HEK293T (cell line): Measurements from ENCODE around the gene TCF20.

Source experiments
- CTCF ChIA-PET: fragments of 350-600 bp; formaldehyde crosslinking; extraction: SDS; loops from one replicate; lab custom pipeline; 2021; ENCODE audit warnings: antibody characterized with exemption, inconsistent platforms; lab: Yijun Ruan, JAX
- POLR2A ChIA-PET: fragments of 350-600 bp; formaldehyde crosslinking; extraction: SDS; loops from one replicate; lab custom pipeline; 2020; ENCODE audit warnings: antibody characterized with exemption, inconsistent platforms; lab: Yijun Ruan, JAX
- DNase-seq: peaks from one replicate; pipeline ENCODE4 v3.0.0; 2012; ENCODE audit warnings: mixed read lengths; ENCODE audit errors: extremely low spot score
- ARNT ChIP-seq: fragments of 450-650 bp; IDR thresholded peaks from 2 replicates; pipeline ENCODE4 v1.6.1; 2017; ENCODE audit warnings: mild to moderate bottlenecking
- BHLHE40 ChIP-seq: fragments of 450-650 bp; IDR thresholded peaks from 2 replicates; pipeline ENCODE4 v1.6.1; 2016; ENCODE audit warnings: mild to moderate bottlenecking, moderate library complexity, borderline replicate concordance
- CTBP1 ChIP-seq: fragments of 450-650 bp; IDR thresholded peaks from 2 replicates; pipeline ENCODE4 v1.6.1; 2016; ENCODE audit warnings: borderline replicate concordance
- ELF4 ChIP-seq: fragments of 450-650 bp; IDR thresholded peaks from 2 replicates; pipeline ENCODE4 v1.6.1; 2017; ENCODE audit warnings: antibody characterized with exemption
- FOXA1 ChIP-seq: fragments of 450-650 bp; IDR thresholded peaks from 2 replicates; pipeline ENCODE4 v1.6.1; 2016; ENCODE audit warnings: mild to moderate bottlenecking
- FOXK2 ChIP-seq: fragments of 450-650 bp; IDR thresholded peaks from 2 replicates; pipeline ENCODE4 v1.6.1; 2016; ENCODE audit warnings: mild to moderate bottlenecking
- FOXM1 ChIP-seq: fragments of 450-650 bp; IDR thresholded peaks from 2 replicates; pipeline ENCODE4 v1.6.1; 2017; ENCODE audit warnings: mild to moderate bottlenecking, borderline replicate concordance
- HDGF ChIP-seq: fragments of 450-650 bp; IDR thresholded peaks from 2 replicates; pipeline ENCODE4 v1.6.1; 2017; ENCODE audit warnings: antibody characterized with exemption, borderline replicate concordance
- L3MBTL2 ChIP-seq: fragments of 450-650 bp; conservative IDR thresholded peaks from 2 replicates; pipeline ENCODE4 v1.6.1; 2016; ENCODE audit warnings: mild to moderate bottlenecking
- LEF1 ChIP-seq: fragments of 450-650 bp; IDR thresholded peaks from 2 replicates; pipeline ENCODE4 v1.6.1; 2017; ENCODE audit warnings: mild to moderate bottlenecking, borderline replicate concordance
- NFRKB ChIP-seq: fragments of 450-650 bp; IDR thresholded peaks from 2 replicates; pipeline ENCODE4 v1.6.1; 2016; ENCODE audit warnings: mild to moderate bottlenecking, moderate library complexity
- SP1 ChIP-seq: fragments of 450-650 bp; IDR thresholded peaks from 2 replicates; pipeline ENCODE4 v1.6.1; 2017
- SUZ12 ChIP-seq: fragments of 450-650 bp; IDR thresholded peaks from 2 replicates; pipeline ENCODE4 v1.6.1; 2016; ENCODE audit warnings: mild to moderate bottlenecking
- TARDBP ChIP-seq: fragments of 450-650 bp; IDR thresholded peaks from 2 replicates; pipeline ENCODE4 v1.6.1; 2016
- ZNF384 ChIP-seq: fragments of 450-650 bp; IDR thresholded peaks from 2 replicates; pipeline ENCODE4 v1.6.1; 2016
- TF ChIP-seq, protein P1 (sequence below): fragments of 450-650 bp; IDR thresholded peaks from 2 replicates; pipeline ENCODE4 v1.6.1; 2016

TCF20 gene

DNA sequence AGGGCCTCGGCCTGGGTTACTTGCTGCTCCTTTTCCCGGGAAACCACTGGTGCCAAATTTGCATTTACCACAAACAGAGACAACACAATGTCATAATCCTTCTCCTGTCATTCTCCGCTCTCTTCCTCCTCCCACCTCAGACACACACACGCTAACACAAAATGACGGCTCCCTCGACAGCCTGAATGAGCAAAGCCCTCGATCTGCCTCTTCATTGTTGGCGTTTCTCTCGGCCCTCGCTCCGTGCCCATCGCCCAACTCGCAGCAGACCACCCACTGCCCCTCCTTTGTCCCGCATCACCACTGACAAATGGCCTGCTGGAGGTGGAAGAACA is 12.5 kb upstream of the TCF20 start:
- DNase-seq: no peak
- ChIA-PET CTCF (no interaction called here), POLR2A (no interaction called here)
- no peak for TF ChIP-seq HDGF
- no peak for TF ChIP-seq ZNF384
- TF ChIP-seq FOXM1: no peak
- no peak for TF ChIP-seq SP1
- TF ChIP-seq FOXK2: no peak
- no peak for TF ChIP-seq ELF4
- TF ChIP-seq, protein P1, sequence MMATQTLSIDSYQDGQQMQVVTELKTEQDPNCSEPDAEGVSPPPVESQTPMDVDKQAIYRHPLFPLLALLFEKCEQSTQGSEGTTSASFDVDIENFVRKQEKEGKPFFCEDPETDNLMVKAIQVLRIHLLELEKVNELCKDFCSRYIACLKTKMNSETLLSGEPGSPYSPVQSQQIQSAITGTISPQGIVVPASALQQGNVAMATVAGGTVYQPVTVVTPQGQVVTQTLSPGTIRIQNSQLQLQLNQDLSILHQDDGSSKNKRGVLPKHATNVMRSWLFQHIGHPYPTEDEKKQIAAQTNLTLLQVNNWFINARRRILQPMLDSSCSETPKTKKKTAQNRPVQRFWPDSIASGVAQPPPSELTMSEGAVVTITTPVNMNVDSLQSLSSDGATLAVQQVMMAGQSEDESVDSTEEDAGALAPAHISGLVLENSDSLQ: no peak
- no peak for TF ChIP-seq LEF1
- no peak for TF ChIP-seq TARDBP
- TF ChIP-seq L3MBTL2: no peak
- no peak for TF ChIP-seq SUZ12
- no peak for TF ChIP-seq FOXA1
- TF ChIP-seq CTBP1: no peak
- TF ChIP-seq BHLHE40: no peak
- TF ChIP-seq NFRKB: no peak
- TF ChIP-seq ARNT: no peak

DNA sequence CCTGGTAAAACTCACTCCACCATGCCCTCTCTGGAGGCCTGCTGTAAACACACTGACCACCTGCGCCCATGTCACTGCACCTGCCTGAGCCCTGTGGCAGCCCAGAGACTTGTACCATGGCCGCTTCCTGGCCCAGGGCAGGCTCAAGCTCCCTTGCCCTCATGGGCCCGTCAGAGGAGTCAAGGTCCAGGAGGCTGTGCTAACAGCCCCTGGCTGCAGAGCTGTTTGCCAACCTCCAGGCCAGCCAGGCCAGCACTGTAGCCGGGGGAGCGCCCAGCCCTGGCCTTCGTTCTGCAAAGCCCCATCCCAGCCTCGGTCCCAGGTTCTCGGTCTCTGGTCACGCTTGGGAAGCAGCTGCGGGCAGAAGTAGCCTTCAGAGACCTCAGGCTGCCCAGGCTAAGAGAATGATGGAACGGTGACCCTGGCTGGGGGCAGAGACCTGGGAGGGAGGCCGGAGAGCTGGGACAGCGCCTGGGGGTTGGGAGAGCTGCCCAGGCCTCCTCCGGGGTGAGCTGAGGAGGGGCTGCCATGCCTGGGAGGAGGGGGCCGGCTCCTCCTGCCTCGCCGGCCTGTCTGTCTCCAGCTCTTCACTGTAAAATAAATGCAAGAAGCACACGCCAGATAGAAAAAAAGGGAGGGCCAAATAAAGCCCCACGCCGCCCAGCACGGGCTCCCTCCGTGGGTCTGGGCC is 11.9 kb upstream of the TCF20 start:
- TF ChIP-seq LEF1: no peak
- no peak for TF ChIP-seq CTBP1
- no peak for TF ChIP-seq ARNT
- no peak for TF ChIP-seq FOXA1
- TF ChIP-seq FOXM1: no peak
- TF ChIP-seq SP1: no peak
- no peak for TF ChIP-seq FOXK2
- no peak for TF ChIP-seq ZNF384
- no peak for TF ChIP-seq SUZ12
- no peak for TF ChIP-seq NFRKB
- TF ChIP-seq, protein P1: no peak
- no peak for TF ChIP-seq ELF4
- no peak for TF ChIP-seq HDGF
- TF ChIP-seq L3MBTL2: no peak
- TF ChIP-seq BHLHE40: no peak
- ChIA-PET POLR2A (no interaction called here), CTCF (no interaction called here)
- DNase-seq: no peak

DNA sequence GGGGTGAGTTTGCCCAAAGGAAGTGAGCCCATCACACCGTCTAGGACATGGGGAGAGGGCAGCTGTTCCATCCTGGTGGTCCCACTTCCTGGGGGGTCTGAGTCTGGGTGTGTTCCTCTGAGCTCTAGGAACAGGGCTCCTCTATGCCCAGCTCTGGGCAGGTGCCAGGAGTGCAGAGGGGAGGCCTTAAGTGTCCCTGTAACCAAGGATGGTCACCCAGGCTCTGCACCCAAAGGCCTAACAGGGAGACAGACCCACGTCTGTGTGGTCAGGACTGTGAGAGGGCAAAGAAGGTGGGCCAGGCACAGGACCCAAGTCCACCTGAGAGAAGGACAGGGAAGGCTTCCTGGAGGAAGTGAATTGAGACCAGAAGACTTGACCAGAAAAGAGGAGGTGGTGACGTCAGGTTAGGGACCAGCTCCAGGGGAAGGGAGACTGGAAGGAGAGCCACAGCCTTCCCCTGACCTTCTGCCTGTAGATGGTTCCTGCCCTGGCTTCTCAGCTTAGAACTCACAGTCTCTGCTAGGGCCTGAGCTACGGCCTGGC is 11.3 kb upstream of the TCF20 start:
- POLR2A ChIA-PET: no interaction called here
- TF ChIP-seq SUZ12: no peak
- no peak for TF ChIP-seq LEF1
- no peak for TF ChIP-seq HDGF
- TF ChIP-seq SP1: no peak
- TF ChIP-seq ARNT: no peak
- no peak for TF ChIP-seq ZNF384
- no peak for TF ChIP-seq L3MBTL2
- no peak for TF ChIP-seq BHLHE40
- no peak for TF ChIP-seq ELF4
- TF ChIP-seq FOXM1: no peak
- no peak for TF ChIP-seq CTBP1
- TF ChIP-seq FOXK2: no peak
- no peak for TF ChIP-seq NFRKB
- TF ChIP-seq, protein P1: no peak
- no peak for DNase-seq
- CTCF ChIA-PET: no interaction called here

DNA sequence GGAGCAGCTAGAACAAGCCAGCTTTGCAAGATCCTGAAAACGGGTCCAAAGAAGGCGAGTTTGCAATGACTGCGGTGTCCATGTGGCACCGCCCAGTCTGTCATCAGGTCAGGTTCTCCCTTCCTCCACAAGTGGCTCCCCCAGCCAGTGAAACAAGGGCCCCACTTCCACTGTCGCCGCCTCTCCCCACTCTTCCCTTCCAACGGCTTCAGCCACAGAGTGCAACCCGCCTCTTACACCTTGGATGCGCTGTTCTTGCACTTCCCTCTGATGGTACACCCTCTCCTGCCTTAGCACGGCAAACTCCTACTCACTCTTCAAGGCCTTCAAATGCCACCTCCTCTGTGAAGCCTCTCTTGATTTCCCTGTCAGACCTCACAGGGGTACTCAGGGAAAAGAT is 10.8 kb upstream of the TCF20 start:
- POLR2A ChIA-PET: no interaction called here
- TF ChIP-seq TARDBP (no peak), LEF1 (no peak), NFRKB (no peak), FOXK2 (no peak), FOXA1 (no peak), HDGF (no peak)
- DNase-seq: no peak
- CTCF ChIA-PET: no interaction called here

DNA sequence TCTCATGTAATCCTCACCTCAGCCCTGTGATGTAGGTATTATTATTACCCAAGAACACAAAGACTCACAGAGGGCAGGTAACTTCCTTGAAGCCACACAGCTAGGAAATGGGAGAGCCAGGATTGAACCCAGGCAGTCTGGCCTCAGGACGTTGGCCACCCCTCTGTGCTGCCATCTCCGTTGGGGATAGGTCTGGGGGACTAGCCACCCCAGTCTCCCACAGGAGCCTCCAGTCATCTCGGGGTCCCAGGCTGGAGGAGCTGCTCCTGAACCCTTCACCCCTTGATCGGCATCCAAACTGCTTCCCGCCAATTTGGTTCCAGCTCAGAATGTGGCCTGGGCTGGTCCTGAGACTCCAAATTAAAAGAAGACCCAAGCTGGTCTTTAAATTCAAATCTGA is 10.4 kb upstream of the TCF20 start:
- DNase-seq: no peak
- CTCF ChIA-PET: interaction anchor here (1.5 to 1.6 kb wide), 2 partner anchors 111 to 164 kb away, joined by 3 to 4 read pairs; no protein-coding TSS in a partner anchor
- no peak for TF ChIP-seq NFRKB
- no peak for TF ChIP-seq FOXK2
- TF ChIP-seq LEF1: no peak
- no peak for TF ChIP-seq BHLHE40
- TF ChIP-seq L3MBTL2: no peak
- TF ChIP-seq, protein P1: no peak
- no peak for TF ChIP-seq TARDBP
- TF ChIP-seq ELF4: no peak
- no peak for TF ChIP-seq FOXA1
- TF ChIP-seq SUZ12: no peak
- POLR2A ChIA-PET: no interaction called here

DNA sequence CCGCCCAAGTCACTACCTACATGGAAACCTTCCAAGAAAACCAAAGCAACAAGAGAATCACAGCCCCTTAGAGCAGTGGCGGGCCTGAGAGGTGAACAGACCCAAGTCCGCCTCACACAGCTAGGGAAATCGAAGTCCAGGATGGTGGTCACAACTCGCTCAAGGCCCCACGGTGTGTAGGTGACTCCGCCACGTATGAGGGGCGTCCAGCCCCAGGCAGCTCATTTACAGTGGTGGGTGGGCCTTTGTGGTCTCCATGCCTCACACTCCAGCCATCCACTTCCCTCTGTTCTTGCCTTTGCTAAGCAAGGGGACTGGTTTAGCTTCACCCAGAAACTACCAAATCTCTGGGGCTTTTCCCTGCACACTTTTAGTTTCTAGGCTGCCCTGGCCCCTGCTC is 9.7 kb upstream of the TCF20 start:
- no peak for DNase-seq
- CTCF ChIA-PET: interaction anchor here (1.5 to 1.6 kb wide), 2 partner anchors 111 to 165 kb away, joined by 3 to 4 read pairs; no protein-coding TSS in a partner anchor
- TF ChIP-seq FOXA1: no peak
- POLR2A ChIA-PET: no interaction called here
